ENCODE data around the gene HHAT.

DNA sequence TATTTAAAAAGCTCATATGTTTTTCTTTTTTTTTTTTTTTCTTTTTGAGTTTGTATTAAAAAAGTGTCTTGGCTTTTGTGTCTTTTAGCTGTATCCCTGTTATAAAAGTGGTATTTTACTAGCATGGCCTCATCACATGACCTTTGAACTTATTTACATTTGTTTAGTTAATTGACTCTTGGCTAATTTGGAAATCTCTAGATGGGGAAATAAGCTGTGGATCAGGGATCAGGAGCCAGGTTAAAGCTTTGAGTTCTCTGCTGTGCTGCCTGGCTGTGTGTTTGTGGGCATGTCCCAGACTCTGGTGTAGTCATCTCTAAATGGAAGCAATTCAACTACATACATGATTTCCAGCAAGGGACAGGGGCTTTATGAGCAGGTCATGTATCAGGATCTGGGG is 56.5 kb downstream of the HHAT start:
- TF ChIP-seq POLR2A (IDR thresholded peaks at IDR 0.05), result no peak
- TF ChIP-seq, protein P1, sequence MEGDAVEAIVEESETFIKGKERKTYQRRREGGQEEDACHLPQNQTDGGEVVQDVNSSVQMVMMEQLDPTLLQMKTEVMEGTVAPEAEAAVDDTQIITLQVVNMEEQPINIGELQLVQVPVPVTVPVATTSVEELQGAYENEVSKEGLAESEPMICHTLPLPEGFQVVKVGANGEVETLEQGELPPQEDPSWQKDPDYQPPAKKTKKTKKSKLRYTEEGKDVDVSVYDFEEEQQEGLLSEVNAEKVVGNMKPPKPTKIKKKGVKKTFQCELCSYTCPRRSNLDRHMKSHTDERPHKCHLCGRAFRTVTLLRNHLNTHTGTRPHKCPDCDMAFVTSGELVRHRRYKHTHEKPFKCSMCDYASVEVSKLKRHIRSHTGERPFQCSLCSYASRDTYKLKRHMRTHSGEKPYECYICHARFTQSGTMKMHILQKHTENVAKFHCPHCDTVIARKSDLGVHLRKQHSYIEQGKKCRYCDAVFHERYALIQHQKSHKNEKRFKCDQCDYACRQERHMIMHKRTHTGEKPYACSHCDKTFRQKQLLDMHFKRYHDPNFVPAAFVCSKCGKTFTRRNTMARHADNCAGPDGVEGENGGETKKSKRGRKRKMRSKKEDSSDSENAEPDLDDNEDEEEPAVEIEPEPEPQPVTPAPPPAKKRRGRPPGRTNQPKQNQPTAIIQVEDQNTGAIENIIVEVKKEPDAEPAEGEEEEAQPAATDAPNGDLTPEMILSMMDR (IDR thresholded peaks at IDR 0.05), result no peak
